GM23248 (cell line): ENCODE measurements around the gene LYZL2.
"Not testable (repeated sequence)": the region's sequence is repeated elsewhere in the genome, so short reads cannot be mapped to it uniquely, and the experiment has no call there.

Experiments used
- EZH2 ChIP-seq: fragments of 200-600 bp; sonication (generic); IDR thresholded peaks from 2 replicates; pipeline ENCODE4 v1.6.1; 2018; ENCODE audit warnings: antibody characterized with exemption, mild to moderate bottlenecking; ENCODE audit not compliant: insufficient read depth, poor library complexity, severe bottlenecking
- EZH2phosphoT487 ChIP-seq: fragments of 200-600 bp; sonication (generic); IDR thresholded peaks from 2 replicates; pipeline ENCODE4 v1.6.1; 2018; ENCODE audit warnings: antibody characterized with exemption, moderate library complexity, mild to moderate bottlenecking, low read depth; ENCODE audit not compliant: insufficient read depth

DNA sequence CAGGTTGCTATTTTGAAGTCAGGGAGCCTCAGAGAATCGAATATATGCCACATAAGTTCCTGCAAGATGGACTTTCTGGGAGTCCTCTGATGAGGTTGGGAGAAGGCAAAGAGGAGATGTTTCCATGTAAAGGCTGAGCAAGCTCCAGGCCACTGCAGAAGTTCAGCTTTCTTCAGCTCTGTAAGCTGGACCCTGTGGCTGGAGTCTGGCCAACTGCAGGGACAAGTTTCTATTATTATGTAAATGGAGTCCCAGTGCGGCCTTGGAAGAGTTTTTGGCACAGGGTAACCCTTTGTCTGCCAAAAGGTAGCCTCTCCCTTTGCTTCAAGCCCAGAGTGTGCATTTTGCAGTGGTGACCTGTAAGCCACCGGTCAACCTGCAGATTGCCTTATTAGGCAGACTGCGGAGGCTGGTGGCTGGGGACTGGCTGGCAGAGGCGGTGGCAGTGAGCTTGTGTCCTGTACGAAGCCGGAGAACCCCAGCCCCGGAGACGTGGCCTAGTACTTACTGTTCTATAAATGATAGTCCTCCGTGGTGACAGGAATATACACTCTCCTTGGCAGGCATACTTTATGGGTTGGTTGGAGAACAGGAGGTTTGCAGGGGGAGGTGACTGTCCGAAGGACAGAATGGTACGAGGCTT, 14.1 kb upstream of the LYZL2 start:
- not testable (repeated sequence) for TF ChIP-seq EZH2, EZH2phosphoT487
